Liver (tissue), 9 donors: Measurements from ENCODE around the gene MEIOB. TPM values are rescaled to one million over a fixed set of nuclear protein-coding genes. Genes with fewer than 3 reads are reported as not detected.

Source experiments
- DNase-seq: peaks from one replicate; pipeline ENCODE4 v3.0.0-alpha.2; 2017; ENCODE audit warnings: low spot score
- H3K27ac ChIP-seq, 2 donors: one replicate each; pipeline ENCODE4 v1.7.0; 2013; ENCODE audit warnings: inconsistent platforms in 2 of 2, low read length in 2 of 2, control low read depth in 1 of 2, low read depth in 1 of 2, mild to moderate bottlenecking in 1 of 2
- H3K27me3 ChIP-seq, 4 donors: one replicate each; pipeline versions ENCODE4 v1.6.1 to v1.7.0; 2013; ENCODE audit warnings: low read length in 3 of 4, inconsistent platforms in 1 of 4, mild to moderate bottlenecking in 1 of 4, moderate library complexity in 1 of 4; ENCODE audit not compliant: control insufficient read depth in 4 of 4, insufficient read depth in 4 of 4
- H3K36me3 ChIP-seq, 4 donors: one replicate each; pipeline versions ENCODE4 v1.6.1 to v1.7.0; 2013; ENCODE audit warnings: low read length in 3 of 4, mild to moderate bottlenecking in 3 of 4, low read depth in 1 of 4, moderate library complexity in 1 of 4; ENCODE audit not compliant: control insufficient read depth in 4 of 4, insufficient read depth in 3 of 4
- H3K4me1 ChIP-seq, 4 donors: one replicate each; pipeline versions ENCODE4 v1.6.1 to v1.7.0; 2013; ENCODE audit warnings: low read length in 3 of 4, mild to moderate bottlenecking in 3 of 4, moderate library complexity in 1 of 4; ENCODE audit not compliant: control insufficient read depth in 4 of 4, insufficient read depth in 4 of 4
- H3K4me3 ChIP-seq, 3 donors: one replicate each; pipeline versions ENCODE4 v1.6.1 to v1.7.0; 2013; ENCODE audit warnings: low read length in 3 of 3, control low read depth in 1 of 3, low read depth in 1 of 3, mild to moderate bottlenecking in 1 of 3
- H3K9ac ChIP-seq, 2 donors: one replicate each; pipeline ENCODE4 v1.7.0; 2013; ENCODE audit warnings: low read length in 2 of 2, mild to moderate bottlenecking in 2 of 2, moderate library complexity in 2 of 2, control low read depth in 1 of 2, low read depth in 1 of 2
- H3K9me3 ChIP-seq, 4 donors: one replicate each; pipeline versions ENCODE4 v1.6.1 to v1.7.0; 2013; ENCODE audit warnings: low read length in 3 of 4; ENCODE audit not compliant: control insufficient read depth in 4 of 4
- EGR1 ChIP-seq, 2 donors: IDR thresholded peaks; 2 replicates each; pipeline ENCODE4 v1.6.1; 2016 to 2018; ENCODE audit warnings: antibody characterized with exemption in 2 of 2, low read depth in 2 of 2
- FOXA1 ChIP-seq: IDR thresholded peaks from 2 replicates; pipeline ENCODE4 v1.6.1; 2016; ENCODE audit warnings: antibody characterized with exemption
- FOXA2 ChIP-seq: IDR thresholded peaks from 2 replicates; pipeline ENCODE4 v1.6.1; 2016; ENCODE audit warnings: antibody characterized with exemption
- GABPA ChIP-seq, 2 donors: IDR thresholded peaks in 1 of 2; conservative IDR thresholded peaks in 1 of 2; 2 replicates each; pipeline ENCODE4 v1.6.1; 2016; ENCODE audit warnings: antibody characterized with exemption in 2 of 2, mild to moderate bottlenecking in 1 of 2, moderate library complexity in 1 of 2
- HNF4A ChIP-seq, 2 donors: conservative IDR thresholded peaks; 2 replicates each; pipeline ENCODE4 v1.6.1; 2016; ENCODE audit warnings: antibody characterized with exemption in 2 of 2, mild to moderate bottlenecking in 2 of 2
- HNF4G ChIP-seq: IDR thresholded peaks from 2 replicates; pipeline ENCODE4 v1.6.1; 2016; ENCODE audit warnings: antibody characterized with exemption
- JUND ChIP-seq, 2 donors: IDR thresholded peaks; 2 replicates each; pipeline ENCODE4 v1.6.1; 2016; ENCODE audit warnings: antibody characterized with exemption in 2 of 2
- NR2F2 ChIP-seq: IDR thresholded peaks from 2 replicates; pipeline ENCODE4 v1.6.1; 2016; ENCODE audit warnings: antibody characterized with exemption
- RAD21 ChIP-seq, 2 donors: IDR thresholded peaks; 2 replicates each; pipeline ENCODE4 v1.6.1; 2016; ENCODE audit warnings: antibody characterized with exemption in 2 of 2, mild to moderate bottlenecking in 2 of 2
- RXRA ChIP-seq, 2 donors: IDR thresholded peaks; 2 replicates each; pipeline ENCODE4 v1.6.1; 2017 to 2018; ENCODE audit warnings: antibody characterized with exemption in 2 of 2, mild to moderate bottlenecking in 1 of 2
- SP1 ChIP-seq: IDR thresholded peaks from 2 replicates; pipeline ENCODE4 v1.6.1; 2018; ENCODE audit warnings: antibody characterized with exemption, mild to moderate bottlenecking
- TAF1 ChIP-seq: conservative IDR thresholded peaks from 2 replicates; pipeline ENCODE4 v1.6.1; 2016; ENCODE audit warnings: antibody characterized with exemption, mild to moderate bottlenecking
- YY1 ChIP-seq: IDR thresholded peaks from 2 replicates; pipeline ENCODE4 v1.6.1; 2016; ENCODE audit warnings: antibody characterized with exemption, mild to moderate bottlenecking
- WGBS: extraction: QIAGEN DNeasy Blood & Tissue Kit; methylation state at CpG from one replicate; pipeline ENCODE4 v1.1.7; 2013; 5-methylcytosine and 5-hydroxymethylcytosine counted together
- polyA plus RNA-seq, 2 donors: library from polyadenylated mRNA; stranded (reverse) in 1 of 2; unstranded in 1 of 2; fragments of 200-250 nt in 1 of 2; fragments of >200 nt in 1 of 2; fragmentation: Nextera tagmentation in 1 of 2; extraction: Ambion mirVana in 1 of 2; gene quantifications; one replicate each; pipeline versions ENCODE4 v1.2.1 to v1.2.3, GENCODE V29; 2013 to 2015
- total RNA-seq, 2 donors: library from RNA; depleted of rRNA; stranded (reverse); fragments of >200 nt; gene quantifications; one replicate each; pipeline ENCODE4 v1.2.3, GENCODE V29; 2014
- TF ChIP-seq, protein P1 (sequence below): IDR thresholded peaks from 2 replicates; pipeline ENCODE4 v1.6.1; 2016; ENCODE audit warnings: antibody characterized with exemption
- TF ChIP-seq, protein P2 (sequence below): IDR thresholded peaks from 2 replicates; pipeline ENCODE4 v1.6.1; 2016; ENCODE audit warnings: antibody characterized with exemption
- TF ChIP-seq, protein P3 (sequence below): IDR thresholded peaks from 2 replicates; pipeline ENCODE4 v1.6.1; 2016; ENCODE audit warnings: antibody characterized with exemption, mild to moderate bottlenecking
- TF ChIP-seq, protein P4 (sequence below): fragments of 150-350 bp; IDR thresholded peaks from 2 replicates; pipeline ENCODE4 v1.5.1; 2017; ENCODE audit warnings: improper control_type of control experiment, low read depth, low read length; ENCODE audit not compliant: missing input control
- donor health status: healthy.
- donor health status: healthy.
- donor health status: healthy.
- donor health status: healthy.
- donor health status: healthy.

The MEIOB gene
- total and polyA plus RNA-seq, 4 donors = 0.33 to 2.2 TPM; not detected in 2

DNA sequence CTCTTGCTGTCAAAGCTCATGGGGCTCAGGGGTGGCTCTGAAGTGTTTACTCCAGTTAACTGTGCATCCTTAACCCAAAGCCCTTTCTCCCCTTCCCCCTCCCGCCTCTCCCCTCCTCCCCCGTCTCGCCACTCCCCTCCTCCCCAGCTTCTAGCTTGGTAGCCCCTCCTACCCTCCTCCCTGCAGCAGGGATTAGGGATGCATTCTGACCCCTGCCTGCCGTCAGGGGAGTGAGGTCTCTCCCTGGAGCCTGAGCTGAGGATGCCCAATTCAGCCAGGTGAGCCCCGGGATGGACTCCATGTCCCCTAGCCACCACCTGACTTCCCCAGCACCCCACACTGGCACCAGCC is 44.7 kb upstream of the MEIOB start:
- Histone ChIP-seq H3K4me3 (no peak overlapping the region), H3K27ac (no peak overlapping the region), H3K36me3 (no peaks in the 10 kb centered on the region), H3K9ac (no peak overlapping the region), H3K9me3 (no peaks in the 10 kb centered on the region), H3K27me3 (peaks cover 11 to 12% (median 11%) of the 10 kb centered on the region in 4 donors), H3K4me1 (peaks cover 0 to 14% (median 5%) of the 10 kb centered on the region in 4 donors)
- DNase-seq = no peak
- TF ChIP-seq NR2F2 = no peak
- TF ChIP-seq JUND (IDR thresholded peaks at IDR 0.05) = no peak
- TF ChIP-seq, protein P1, sequence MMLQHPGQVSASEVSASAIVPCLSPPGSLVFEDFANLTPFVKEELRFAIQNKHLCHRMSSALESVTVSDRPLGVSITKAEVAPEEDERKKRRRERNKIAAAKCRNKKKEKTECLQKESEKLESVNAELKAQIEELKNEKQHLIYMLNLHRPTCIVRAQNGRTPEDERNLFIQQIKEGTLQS = no peak
- TF ChIP-seq HNF4G = no peak
- WGBS = 24% methylated on average over 5 of the region's 5 CpGs

DNA sequence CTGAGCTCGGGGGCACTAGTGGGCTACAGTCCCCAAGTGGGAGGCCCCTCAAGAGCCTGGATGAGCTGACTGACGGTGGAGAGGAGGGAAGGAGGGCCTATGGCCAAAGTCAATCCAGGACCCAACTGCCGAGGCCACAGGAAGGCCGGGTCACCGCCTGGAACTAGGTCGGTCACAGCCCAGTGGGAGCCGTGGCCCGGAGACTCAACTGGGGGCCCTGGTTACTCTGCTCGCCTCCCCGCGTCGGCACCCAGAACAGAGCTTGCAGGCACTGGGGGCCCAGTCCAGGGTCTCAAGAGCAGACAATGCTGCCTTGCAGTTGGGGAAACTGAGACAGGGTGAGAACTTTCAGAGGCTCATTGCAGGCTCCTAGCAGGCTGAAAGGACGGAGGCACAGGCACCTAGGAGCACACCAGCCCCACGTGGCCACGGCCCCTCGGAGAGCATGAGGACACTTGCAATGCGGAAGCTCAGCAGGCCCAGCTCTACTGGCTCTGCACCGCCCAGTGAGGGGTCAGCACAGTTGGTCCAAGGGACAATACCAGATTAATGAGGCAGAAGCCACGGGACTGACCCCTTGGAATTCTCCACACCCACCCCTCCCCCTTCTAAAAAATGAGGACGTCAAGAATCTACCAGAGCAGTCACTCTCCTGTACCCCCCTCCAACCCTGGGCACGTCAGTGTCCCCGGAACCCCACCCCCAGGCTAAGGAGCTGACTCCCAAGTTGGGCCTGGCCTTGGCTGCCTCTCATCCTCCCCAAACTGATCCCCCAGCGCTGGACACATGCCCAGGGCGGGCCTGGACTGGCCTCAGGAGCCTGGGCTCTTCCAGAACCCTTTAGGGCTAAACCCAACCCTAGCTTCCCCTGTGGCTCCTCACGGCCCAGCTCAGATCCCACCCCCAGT is 44.0 kb upstream of the MEIOB start:
- Histone ChIP-seq H3K4me1 (peaks cover 0 to 14% (median 5%) of the 10 kb centered on the region in 4 donors), H3K4me3 (no peak overlapping the region), H3K9ac (no peak overlapping the region), H3K9me3 (no peaks in the 10 kb centered on the region), H3K27me3 (peaks cover 7 to 12% (median 11%) of the 10 kb centered on the region in 4 donors), H3K27ac (no peak overlapping the region), H3K36me3 (no peaks in the 10 kb centered on the region)
- 69% methylated on average over 25 of the region's 25 CpGs for WGBS
- TF ChIP-seq FOXA2 = no peak
- no peak for TF ChIP-seq NR2F2
- TF ChIP-seq RAD21 (IDR thresholded peaks at IDR 0.05) = no peak
- no peak for DNase-seq

DNA sequence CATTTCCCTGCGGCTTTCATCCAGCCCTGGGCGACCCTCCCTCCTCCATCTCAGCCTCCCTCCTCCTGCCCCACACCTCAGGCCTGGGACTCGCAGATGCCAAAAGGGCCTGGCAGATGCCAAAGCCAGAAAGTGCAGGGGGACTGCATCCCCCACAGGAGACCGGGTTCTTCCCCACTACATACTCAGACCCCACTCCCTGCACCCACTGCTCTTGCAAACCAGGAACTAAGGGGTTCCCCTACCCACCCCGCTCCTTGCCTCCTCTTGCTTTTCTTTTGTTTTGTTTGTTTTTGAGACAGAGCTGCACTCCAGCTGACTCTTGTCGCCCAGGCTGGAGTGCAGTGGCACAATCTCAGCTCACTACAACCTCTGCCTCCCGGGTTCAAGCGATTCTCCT is 43.0 kb upstream of the MEIOB start:
- H3K27me3 ChIP-seq = peaks cover 6 to 12% (median 9%) of the 10 kb centered on the region in 4 donors
- TF ChIP-seq GABPA (IDR thresholded peaks at IDR 0.05 in 1 of 2, conservative IDR thresholded peaks at IDR 0.05 in 1 of 2) (no peak), RXRA (IDR thresholded peaks at IDR 0.05) (no peak), EGR1 (IDR thresholded peaks at IDR 0.05; ENCODE audit: low read depth in 2 of 2) (no peak), SP1 (no peak), JUND (IDR thresholded peaks at IDR 0.05) (no peak), TAF1 (no peak), HNF4G (no peak), NR2F2 (no peak), RAD21 (IDR thresholded peaks at IDR 0.05) (no peak), FOXA1 (no peak), FOXA2 (no peak), YY1 (no peak), HNF4A (conservative IDR thresholded peaks at IDR 0.05) (no peak)
- TF ChIP-seq, protein P2, sequence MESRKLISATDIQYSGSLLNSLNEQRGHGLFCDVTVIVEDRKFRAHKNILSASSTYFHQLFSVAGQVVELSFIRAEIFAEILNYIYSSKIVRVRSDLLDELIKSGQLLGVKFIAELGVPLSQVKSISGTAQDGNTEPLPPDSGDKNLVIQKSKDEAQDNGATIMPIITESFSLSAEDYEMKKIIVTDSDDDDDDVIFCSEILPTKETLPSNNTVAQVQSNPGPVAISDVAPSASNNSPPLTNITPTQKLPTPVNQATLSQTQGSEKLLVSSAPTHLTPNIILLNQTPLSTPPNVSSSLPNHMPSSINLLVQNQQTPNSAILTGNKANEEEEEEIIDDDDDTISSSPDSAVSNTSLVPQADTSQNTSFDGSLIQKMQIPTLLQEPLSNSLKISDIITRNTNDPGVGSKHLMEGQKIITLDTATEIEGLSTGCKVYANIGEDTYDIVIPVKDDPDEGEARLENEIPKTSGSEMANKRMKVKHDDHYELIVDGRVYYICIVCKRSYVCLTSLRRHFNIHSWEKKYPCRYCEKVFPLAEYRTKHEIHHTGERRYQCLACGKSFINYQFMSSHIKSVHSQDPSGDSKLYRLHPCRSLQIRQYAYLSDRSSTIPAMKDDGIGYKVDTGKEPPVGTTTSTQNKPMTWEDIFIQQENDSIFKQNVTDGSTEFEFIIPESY = no peak
- TF ChIP-seq, protein P3, sequence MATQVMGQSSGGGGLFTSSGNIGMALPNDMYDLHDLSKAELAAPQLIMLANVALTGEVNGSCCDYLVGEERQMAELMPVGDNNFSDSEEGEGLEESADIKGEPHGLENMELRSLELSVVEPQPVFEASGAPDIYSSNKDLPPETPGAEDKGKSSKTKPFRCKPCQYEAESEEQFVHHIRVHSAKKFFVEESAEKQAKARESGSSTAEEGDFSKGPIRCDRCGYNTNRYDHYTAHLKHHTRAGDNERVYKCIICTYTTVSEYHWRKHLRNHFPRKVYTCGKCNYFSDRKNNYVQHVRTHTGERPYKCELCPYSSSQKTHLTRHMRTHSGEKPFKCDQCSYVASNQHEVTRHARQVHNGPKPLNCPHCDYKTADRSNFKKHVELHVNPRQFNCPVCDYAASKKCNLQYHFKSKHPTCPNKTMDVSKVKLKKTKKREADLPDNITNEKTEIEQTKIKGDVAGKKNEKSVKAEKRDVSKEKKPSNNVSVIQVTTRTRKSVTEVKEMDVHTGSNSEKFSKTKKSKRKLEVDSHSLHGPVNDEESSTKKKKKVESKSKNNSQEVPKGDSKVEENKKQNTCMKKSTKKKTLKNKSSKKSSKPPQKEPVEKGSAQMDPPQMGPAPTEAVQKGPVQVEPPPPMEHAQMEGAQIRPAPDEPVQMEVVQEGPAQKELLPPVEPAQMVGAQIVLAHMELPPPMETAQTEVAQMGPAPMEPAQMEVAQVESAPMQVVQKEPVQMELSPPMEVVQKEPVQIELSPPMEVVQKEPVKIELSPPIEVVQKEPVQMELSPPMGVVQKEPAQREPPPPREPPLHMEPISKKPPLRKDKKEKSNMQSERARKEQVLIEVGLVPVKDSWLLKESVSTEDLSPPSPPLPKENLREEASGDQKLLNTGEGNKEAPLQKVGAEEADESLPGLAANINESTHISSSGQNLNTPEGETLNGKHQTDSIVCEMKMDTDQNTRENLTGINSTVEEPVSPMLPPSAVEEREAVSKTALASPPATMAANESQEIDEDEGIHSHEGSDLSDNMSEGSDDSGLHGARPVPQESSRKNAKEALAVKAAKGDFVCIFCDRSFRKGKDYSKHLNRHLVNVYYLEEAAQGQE = no peak
- TF ChIP-seq, protein P4, sequence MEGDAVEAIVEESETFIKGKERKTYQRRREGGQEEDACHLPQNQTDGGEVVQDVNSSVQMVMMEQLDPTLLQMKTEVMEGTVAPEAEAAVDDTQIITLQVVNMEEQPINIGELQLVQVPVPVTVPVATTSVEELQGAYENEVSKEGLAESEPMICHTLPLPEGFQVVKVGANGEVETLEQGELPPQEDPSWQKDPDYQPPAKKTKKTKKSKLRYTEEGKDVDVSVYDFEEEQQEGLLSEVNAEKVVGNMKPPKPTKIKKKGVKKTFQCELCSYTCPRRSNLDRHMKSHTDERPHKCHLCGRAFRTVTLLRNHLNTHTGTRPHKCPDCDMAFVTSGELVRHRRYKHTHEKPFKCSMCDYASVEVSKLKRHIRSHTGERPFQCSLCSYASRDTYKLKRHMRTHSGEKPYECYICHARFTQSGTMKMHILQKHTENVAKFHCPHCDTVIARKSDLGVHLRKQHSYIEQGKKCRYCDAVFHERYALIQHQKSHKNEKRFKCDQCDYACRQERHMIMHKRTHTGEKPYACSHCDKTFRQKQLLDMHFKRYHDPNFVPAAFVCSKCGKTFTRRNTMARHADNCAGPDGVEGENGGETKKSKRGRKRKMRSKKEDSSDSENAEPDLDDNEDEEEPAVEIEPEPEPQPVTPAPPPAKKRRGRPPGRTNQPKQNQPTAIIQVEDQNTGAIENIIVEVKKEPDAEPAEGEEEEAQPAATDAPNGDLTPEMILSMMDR = no peak
- TF ChIP-seq, protein P1 = no peak
- no peak for DNase-seq

More for the DNA sequence above, 43.0 kb upstream of the MEIOB start:
- H3K4me3 ChIP-seq = no peak overlapping the region
- H3K27ac ChIP-seq = no peak overlapping the region
- 63% methylated on average over 8 of the region's 8 CpGs for WGBS
- H3K36me3 ChIP-seq = no peaks in the 10 kb centered on the region
- H3K9ac ChIP-seq = no peak overlapping the region
- H3K9me3 ChIP-seq = no peaks in the 10 kb centered on the region
- peaks cover 0 to 14% (median 5%) of the 10 kb centered on the region in 4 donors for H3K4me1 ChIP-seq
